Keratinocyte (primary cell): ENCODE measurements around the gene C3orf33. TPM values are rescaled to one million over a fixed set of nuclear protein-coding genes. Genes with fewer than 3 reads are reported as not detected.

Experiments used
- DNase-seq: peaks from one replicate; pipeline ENCODE4 v3.0.0-alpha.2; 2011; ENCODE audit warnings: low read depth, missing footprints, low spot score
- FAIRE-seq: peaks from 2 replicates; lab custom pipeline; 2011; peaks lifted over from hg19 to GRCh38; lab: Jason Lieb, UNC
- H2AFZ ChIP-seq: 2 replicates; pipeline ENCODE4 v1.6.0; 2012; ENCODE audit warnings: low read length, control low read depth, inconsistent platforms; ENCODE audit not compliant: control insufficient read depth
- H3K27ac ChIP-seq: 2 replicates; pipeline ENCODE4 v1.5.1; 2011; ENCODE audit warnings: low read length; ENCODE audit not compliant: control insufficient read depth, insufficient read depth
- H3K27me3 ChIP-seq: 3 replicates; pipeline ENCODE4 v1.6.0; 2011; ENCODE audit warnings: low read length; ENCODE audit not compliant: control insufficient read depth, insufficient read depth; ENCODE audit errors: extremely low read depth
- H3K36me3 ChIP-seq, 2 experiments: 2 replicates in 1 of 2; 3 replicates in 1 of 2; pipeline ENCODE4 v1.5.1; 2011; ENCODE audit warnings: low read length in 2 of 2, mild to moderate bottlenecking in 1 of 2; ENCODE audit not compliant: control insufficient read depth in 2 of 2, insufficient read depth in 2 of 2; ENCODE audit errors: extremely low read depth in 1 of 2
- H3K4me1 ChIP-seq: 3 replicates; pipeline ENCODE4 v1.5.1; 2011; ENCODE audit warnings: low read length; ENCODE audit not compliant: control insufficient read depth, insufficient read depth; ENCODE audit errors: extremely low read depth
- H3K4me2 ChIP-seq: 3 replicates; pipeline ENCODE4 v1.6.0; 2011; ENCODE audit warnings: low read depth, low read length; ENCODE audit not compliant: control insufficient read depth, insufficient read depth; ENCODE audit errors: extremely low read depth
- H3K4me3 ChIP-seq, 3 experiments: fragments of 200-600 bp in 1 of 3; sonication (generic) in 1 of 3; 2 replicates in 2 of 3; 3 replicates in 1 of 3; pipeline ENCODE4 v1.5.1; 2011 to 2016; ENCODE audit warnings: low read length in 3 of 3, mild to moderate bottlenecking in 3 of 3, control low read depth in 2 of 3, inconsistent platforms in 1 of 3, low read depth in 1 of 3, mixed read lengths in 1 of 3, mixed run types in 1 of 3, moderate library complexity in 1 of 3; ENCODE audit not compliant: control insufficient read depth in 2 of 3, insufficient read depth in 2 of 3; ENCODE audit errors: extremely low read depth in 1 of 3
- H3K79me2 ChIP-seq: 2 replicates; pipeline ENCODE4 v1.6.0; 2012; ENCODE audit warnings: low read length; ENCODE audit not compliant: control insufficient read depth, insufficient read depth
- H3K9ac ChIP-seq: 3 replicates; pipeline ENCODE4 v1.6.0; 2011; ENCODE audit warnings: low read length; ENCODE audit not compliant: control insufficient read depth, insufficient read depth; ENCODE audit errors: extremely low read depth
- H3K9me1 ChIP-seq: 3 replicates; pipeline ENCODE4 v1.6.0; 2011; ENCODE audit warnings: low read length; ENCODE audit not compliant: control insufficient read depth, insufficient read depth; ENCODE audit errors: extremely low read depth
- H3K9me3 ChIP-seq: 2 replicates; pipeline ENCODE4 v1.5.1; 2012; ENCODE audit warnings: low read depth, low read length; ENCODE audit not compliant: control insufficient read depth
- H4K20me1 ChIP-seq: 3 replicates; pipeline ENCODE4 v1.6.0; 2011; ENCODE audit warnings: low read length; ENCODE audit not compliant: control insufficient read depth, insufficient read depth; ENCODE audit errors: extremely low read depth
- CTCF ChIP-seq, 3 experiments: IDR thresholded peaks in 1 of 3; conservative IDR thresholded peaks in 1 of 3; optimal IDR thresholded peaks in 1 of 3; 2 replicates in 2 of 3; 3 replicates in 1 of 3; pipeline versions ENCODE3 to v1.5.1; 2011; ENCODE audit warnings: low read length in 3 of 3, mild to moderate bottlenecking in 3 of 3, moderate library complexity in 2 of 3, control low read depth in 1 of 3, inconsistent platforms in 1 of 3; ENCODE audit not compliant: insufficient read depth in 2 of 3; ENCODE audit errors: extremely low read depth in 1 of 3
- EZH2 ChIP-seq: IDR thresholded peaks from one replicate; pipeline ENCODE4 v1.6.1; 2012; ENCODE audit warnings: inconsistent platforms, mild to moderate bottlenecking, low read length, moderate library complexity
- dilution Hi-C: fragments of 300-500 bp; cut with MboI; formaldehyde crosslinking; loops from one replicate; pipeline ENCODE4 v1.7.0; 2020; ENCODE audit warnings: low sequenced_read_pairs; ENCODE audit not compliant: extremely low pct_ligation_motif_present
- polyA plus RNA-seq, 5 experiments: library from polyadenylated mRNA; depleted of rRNA in 3 of 5; stranded (reverse) in 3 of 5; stranded (forward) in 1 of 5; unstranded in 1 of 5; fragments of >200 nt; gene quantifications; 1 replicate in 1 of 5; 2 replicates in 3 of 5; 3 replicates in 1 of 5; pipeline versions ENCODE4 v1.2.1 to v1.2.3, GENCODE V29; 2011 to 2012; ENCODE audit warnings: missing spikeins in 2 of 5, low read depth in 1 of 5, low replicate concordance in 1 of 5

Gene C3orf33
- polyA plus RNA-seq, 1 donor (not counting 4 experiments of a cell fraction or from before 2014, with no cell fraction given) = 2.9 TPM

- Histone ChIP-seq H3K4me3 (no peak overlapping the region), H2AFZ (no peak overlapping the region), H3K27me3 (no peaks in the 10 kb centered on the region), H3K9ac (no peak overlapping the region), H4K20me1 (no peaks in the 10 kb centered on the region), H3K4me1 (peaks cover 4% of the 10 kb centered on the region), H3K9me3 (no peaks in the 10 kb centered on the region), H3K4me2 (no peak overlapping the region), H3K27ac (no peak overlapping the region), H3K79me2 (no peaks in the 10 kb centered on the region), H3K9me1 (no peaks in the 10 kb centered on the region), H3K36me3 (no peaks in the 10 kb centered on the region)
- dilution Hi-C loops = no loop called here
- FAIRE-seq (no peak), DNase-seq (no peak)
- TF ChIP-seq CTCF (optimal IDR thresholded peaks at IDR 0.05 in 1 of 3, IDR thresholded peaks at IDR 0.05 in 1 of 3, conservative IDR thresholded peaks at IDR 0.05 in 1 of 3; ENCODE audit: extremely low read depth in 1 of 3, insufficient read depth in 2 of 3, low read length in 3 of 3) (no peak), EZH2 (no peak)
Measured at GRCh38 chr3:155804323-155804722, 1.8 kb downstream of the C3orf33 start.

GRCh38 chr3:155792532-155792931 is 13.5 kb downstream of the C3orf33 start:
- TF ChIP-seq CTCF (optimal IDR thresholded peaks at IDR 0.05 in 1 of 3, IDR thresholded peaks at IDR 0.05 in 1 of 3, conservative IDR thresholded peaks at IDR 0.05 in 1 of 3; ENCODE audit: extremely low read depth in 1 of 3, insufficient read depth in 2 of 3, low read length in 3 of 3) (no peak), EZH2 (no peak)
- Histone ChIP-seq H3K4me2 (no peak overlapping the region), H3K79me2 (no peaks in the 10 kb centered on the region), H3K4me1 (no peaks in the 10 kb centered on the region), H3K36me3 (no peaks in the 10 kb centered on the region), H3K9me1 (no peaks in the 10 kb centered on the region), H3K9ac (no peak overlapping the region), H3K9me3 (no peaks in the 10 kb centered on the region), H4K20me1 (no peaks in the 10 kb centered on the region), H3K27me3 (no peaks in the 10 kb centered on the region), H3K4me3 (no peak overlapping the region), H3K27ac (no peak overlapping the region), H2AFZ (no peak overlapping the region)
- DNase-seq = no peak
- dilution Hi-C loops = no loop called here
- no peak for FAIRE-seq
